ENCODE data around the gene IDS.

GRCh38 chrX:149467920-149468319, 37.2 kb downstream of the IDS start:
- TF ChIP-seq EZH2 (IDR thresholded peaks at IDR 0.05; ENCODE audit: borderline replicate concordance, low read depth, low read length, severe bottlenecking): no peak
- TF ChIP-seq POLR2A (IDR thresholded peaks at IDR 0.05; ENCODE audit: low read depth, low read length): no peak
- TF ChIP-seq, protein P1, sequence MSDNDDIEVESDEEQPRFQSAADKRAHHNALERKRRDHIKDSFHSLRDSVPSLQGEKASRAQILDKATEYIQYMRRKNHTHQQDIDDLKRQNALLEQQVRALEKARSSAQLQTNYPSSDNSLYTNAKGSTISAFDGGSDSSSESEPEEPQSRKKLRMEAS (IDR thresholded peaks at IDR 0.05; ENCODE audit: insufficient read depth, insufficient read length): no peak
- no peak for TF ChIP-seq POLR2AphosphoS5 (IDR thresholded peaks at IDR 0.05; ENCODE audit: insufficient read depth, low read depth, low read length)
- no peak for TF ChIP-seq CTCF (IDR thresholded peaks at IDR 0.05; ENCODE audit: extremely low read depth in 1 of 2, insufficient read depth in 1 of 2, low read depth in 1 of 2, low read length in 2 of 2)
- no peak for TF ChIP-seq FOS (IDR thresholded peaks at IDR 0.05; ENCODE audit: borderline replicate concordance, insufficient read depth, low read length)
- TF ChIP-seq JUN (IDR thresholded peaks at IDR 0.05; ENCODE audit: borderline replicate concordance, insufficient read depth, insufficient read length, low read depth): no peak
- TF ChIP-seq MYC (IDR thresholded peaks at IDR 0.05; ENCODE audit: low read depth, low read length): no peak

All from endothelial cell of umbilical vein (primary cell).